HepG2 (cell line): ENCODE data around the gene LRRC25. TPM values are rescaled to one million over a fixed set of nuclear protein-coding genes. Genes with fewer than 3 reads are reported as not detected.

Experiments
- BCL6 ChIP-seq: IDR thresholded peaks from 2 replicates; pipeline ENCODE4 v1.6.1; 2016; ENCODE audit warnings: missing genetic modification reagents, missing compliant biosample characterization
- CCDC6 ChIP-seq: sonication (generic); formaldehyde crosslinking; IDR thresholded peaks from 2 replicates; pipeline ENCODE4 v1.8.1; 2022; ENCODE audit warnings: mild to moderate bottlenecking, missing genetic modification reagents, moderate library complexity
- PHF21A ChIP-seq: sonication (generic); formaldehyde crosslinking; IDR thresholded peaks from 2 replicates; pipeline ENCODE4 v1.5.0; 2020; ENCODE audit warnings: mild to moderate bottlenecking, missing genetic modification reagents
- POLR2G ChIP-seq: fragments of 200-400 bp; formaldehyde crosslinking; IDR thresholded peaks from 2 replicates; pipeline ENCODE4 v1.6.1; 2018; ENCODE audit warnings: mild to moderate bottlenecking, low read depth, low read length, moderate library complexity
- ZFP90 ChIP-seq: sonication (generic); formaldehyde crosslinking; IDR thresholded peaks from 2 replicates; pipeline ENCODE4 v1.8.0; 2022; ENCODE audit warnings: missing genetic modification reagents, mild to moderate bottlenecking, inconsistent platforms, borderline replicate concordance
- ZNF589 ChIP-seq: sonication (generic); formaldehyde crosslinking; conservative IDR thresholded peaks from 2 replicates; pipeline ENCODE4 v1.8.0; 2022; ENCODE audit warnings: mild to moderate bottlenecking, moderate library complexity, missing genetic modification reagents
- ZNF788 ChIP-seq: sonication (generic); formaldehyde crosslinking; IDR thresholded peaks from 2 replicates; pipeline ENCODE4 v1.5.0; 2020; ENCODE audit warnings: mild to moderate bottlenecking, missing genetic modification reagents, borderline replicate concordance
- polyA plus RNA-seq, 8 experiments: library from polyadenylated mRNA; depleted of rRNA in 3 of 8; stranded (reverse) in 7 of 8; unstranded in 1 of 8; fragments of >200 nt; fragmentation: Illumina TruSeq in 4 of 8; extraction: Trizol in 4 of 8; gene quantifications; 2 replicates each; pipeline versions ENCODE4 v1.2.1 to v1.2.3, GENCODE V29; 2011 to 2016; ENCODE audit warnings: low read depth in 4 of 8, missing spikeins in 1 of 8, mixed read lengths in 1 of 8; ENCODE audit not compliant: insufficient read depth in 1 of 8
- total RNA-seq, 5 experiments: library from RNA; depleted of rRNA; stranded (reverse); fragments of >200 nt; fragmentation: Illumina TruSeq; extraction: Trizol; gene quantifications; 2 replicates each; pipeline ENCODE4 v1.2.3, GENCODE V29; 2016; ENCODE audit warnings: low read depth in 1 of 5
- TF ChIP-seq, protein P1 (sequence below): sonication (generic); formaldehyde crosslinking; conservative IDR thresholded peaks from 2 replicates; pipeline ENCODE4 v1.5.0; 2020; ENCODE audit warnings: missing genetic modification reagents
- TF ChIP-seq, protein P2 (sequence below): sonication (generic); formaldehyde crosslinking; IDR thresholded peaks from 2 replicates; pipeline ENCODE4 v1.4.0; 2020; ENCODE audit warnings: missing genetic modification reagents
- TF ChIP-seq, protein P3 (sequence below): sonication (generic); formaldehyde crosslinking; IDR thresholded peaks from 2 replicates; pipeline ENCODE4 v1.8.0; 2022; ENCODE audit warnings: missing genetic modification reagents, low read depth, mild to moderate bottlenecking, borderline replicate concordance
- TF ChIP-seq, protein P4 (sequence below): sonication (generic); formaldehyde crosslinking; IDR thresholded peaks from 2 replicates; pipeline ENCODE4 v1.4.0; 2020; ENCODE audit warnings: missing genetic modification reagents, borderline replicate concordance
- TF ChIP-seq, protein P5 (sequence below): sonication (generic); formaldehyde crosslinking; IDR thresholded peaks from 2 replicates; pipeline ENCODE4; 2020; ENCODE audit warnings: missing genetic modification reagents, mild to moderate bottlenecking, borderline replicate concordance

The LRRC25 gene
- total and polyA plus RNA-seq, 2 of the 13 experiments (the other 11 are each of a cell fraction or from before 2014, with no cell fraction given), result 0.13 to 0.53 TPM

- TF ChIP-seq, protein P1, sequence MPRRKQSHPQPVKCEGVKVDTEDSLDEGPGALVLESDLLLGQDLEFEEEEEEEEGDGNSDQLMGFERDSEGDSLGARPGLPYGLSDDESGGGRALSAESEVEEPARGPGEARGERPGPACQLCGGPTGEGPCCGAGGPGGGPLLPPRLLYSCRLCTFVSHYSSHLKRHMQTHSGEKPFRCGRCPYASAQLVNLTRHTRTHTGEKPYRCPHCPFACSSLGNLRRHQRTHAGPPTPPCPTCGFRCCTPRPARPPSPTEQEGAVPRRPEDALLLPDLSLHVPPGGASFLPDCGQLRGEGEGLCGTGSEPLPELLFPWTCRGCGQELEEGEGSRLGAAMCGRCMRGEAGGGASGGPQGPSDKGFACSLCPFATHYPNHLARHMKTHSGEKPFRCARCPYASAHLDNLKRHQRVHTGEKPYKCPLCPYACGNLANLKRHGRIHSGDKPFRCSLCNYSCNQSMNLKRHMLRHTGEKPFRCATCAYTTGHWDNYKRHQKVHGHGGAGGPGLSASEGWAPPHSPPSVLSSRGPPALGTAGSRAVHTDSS (CRISPR knock-in tag), result no peak
- 0 out of 2 replicates have a peak, but pooled peaks have one; percentile 10 for TF ChIP-seq CCDC6 (CRISPR knock-in tag)
- TF ChIP-seq BCL6, result peak; percentile 51
- TF ChIP-seq, protein P2, sequence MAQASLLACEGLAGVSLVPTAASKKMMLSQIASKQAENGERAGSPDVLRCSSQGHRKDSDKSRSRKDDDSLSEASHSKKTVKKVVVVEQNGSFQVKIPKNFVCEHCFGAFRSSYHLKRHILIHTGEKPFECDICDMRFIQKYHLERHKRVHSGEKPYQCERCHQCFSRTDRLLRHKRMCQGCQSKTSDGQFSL (CRISPR knock-in tag), result peak; percentile 95
- TF ChIP-seq ZFP90 (CRISPR knock-in tag), result 0 out of 2 replicates have a peak, but pooled peaks have one; percentile 29
- TF ChIP-seq PHF21A, result peak; percentile 41
- TF ChIP-seq, protein P3, sequence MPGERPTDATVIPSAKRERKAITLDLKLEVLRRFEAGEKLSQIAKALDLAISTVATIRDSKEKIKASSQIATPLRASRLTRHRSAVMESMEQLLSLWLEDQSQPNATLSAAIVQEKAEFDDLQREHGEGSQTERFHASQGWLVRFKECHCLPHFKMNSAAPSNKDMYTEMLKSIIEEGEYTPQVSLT (CRISPR knock-in tag), result no peak
- TF ChIP-seq, protein P4, sequence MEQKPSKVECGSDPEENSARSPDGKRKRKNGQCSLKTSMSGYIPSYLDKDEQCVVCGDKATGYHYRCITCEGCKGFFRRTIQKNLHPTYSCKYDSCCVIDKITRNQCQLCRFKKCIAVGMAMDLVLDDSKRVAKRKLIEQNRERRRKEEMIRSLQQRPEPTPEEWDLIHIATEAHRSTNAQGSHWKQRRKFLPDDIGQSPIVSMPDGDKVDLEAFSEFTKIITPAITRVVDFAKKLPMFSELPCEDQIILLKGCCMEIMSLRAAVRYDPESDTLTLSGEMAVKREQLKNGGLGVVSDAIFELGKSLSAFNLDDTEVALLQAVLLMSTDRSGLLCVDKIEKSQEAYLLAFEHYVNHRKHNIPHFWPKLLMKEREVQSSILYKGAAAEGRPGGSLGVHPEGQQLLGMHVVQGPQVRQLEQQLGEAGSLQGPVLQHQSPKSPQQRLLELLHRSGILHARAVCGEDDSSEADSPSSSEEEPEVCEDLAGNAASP (CRISPR knock-in tag), result peak; percentile 51; the same call in 1 of the 2 replicates
- TF ChIP-seq, protein P5, sequence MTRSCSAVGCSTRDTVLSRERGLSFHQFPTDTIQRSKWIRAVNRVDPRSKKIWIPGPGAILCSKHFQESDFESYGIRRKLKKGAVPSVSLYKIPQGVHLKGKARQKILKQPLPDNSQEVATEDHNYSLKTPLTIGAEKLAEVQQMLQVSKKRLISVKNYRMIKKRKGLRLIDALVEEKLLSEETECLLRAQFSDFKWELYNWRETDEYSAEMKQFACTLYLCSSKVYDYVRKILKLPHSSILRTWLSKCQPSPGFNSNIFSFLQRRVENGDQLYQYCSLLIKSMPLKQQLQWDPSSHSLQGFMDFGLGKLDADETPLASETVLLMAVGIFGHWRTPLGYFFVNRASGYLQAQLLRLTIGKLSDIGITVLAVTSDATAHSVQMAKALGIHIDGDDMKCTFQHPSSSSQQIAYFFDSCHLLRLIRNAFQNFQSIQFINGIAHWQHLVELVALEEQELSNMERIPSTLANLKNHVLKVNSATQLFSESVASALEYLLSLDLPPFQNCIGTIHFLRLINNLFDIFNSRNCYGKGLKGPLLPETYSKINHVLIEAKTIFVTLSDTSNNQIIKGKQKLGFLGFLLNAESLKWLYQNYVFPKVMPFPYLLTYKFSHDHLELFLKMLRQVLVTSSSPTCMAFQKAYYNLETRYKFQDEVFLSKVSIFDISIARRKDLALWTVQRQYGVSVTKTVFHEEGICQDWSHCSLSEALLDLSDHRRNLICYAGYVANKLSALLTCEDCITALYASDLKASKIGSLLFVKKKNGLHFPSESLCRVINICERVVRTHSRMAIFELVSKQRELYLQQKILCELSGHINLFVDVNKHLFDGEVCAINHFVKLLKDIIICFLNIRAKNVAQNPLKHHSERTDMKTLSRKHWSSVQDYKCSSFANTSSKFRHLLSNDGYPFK, result no peak
- no peak for TF ChIP-seq POLR2G
- no peak for TF ChIP-seq ZNF589 (CRISPR knock-in tag)
- no peak for TF ChIP-seq ZNF788 (CRISPR knock-in tag)
Observed at GRCh38 chr19:18440936-18441803, 43.7 kb upstream of the LRRC25 start (continued).
